Measurements from ENCODE around the gene CHRNE.

The CHRNE gene

GRCh38 chr17:4945944-4946280 lies 43.0 kb upstream of the CHRNE start:
- POLR2A ChIA-PET, result interaction anchor here (6.9 kb wide), 1 partner anchor 20 kb away, joined by 119 read pairs; the partner anchor contains the start of gene SPAG7
- peak overlapping the region; percentile 99 for H3K4me3 ChIP-seq (ENCODE audit: low read depth, low read length)
- no peak for DNase-seq (ENCODE audit: low read depth, low spot score)
- TF ChIP-seq CTCF (IDR thresholded peaks at IDR 0.05; ENCODE audit: insufficient read depth, low read length, missing control alignments), result no peak
- CTCF ChIA-PET, result interaction anchor here (1.0 to 1.8 kb wide), 3 partner anchors 37 to 116 kb away, joined by 3 to 6 read pairs (median 4); partner anchors contain the start of gene CAMTA2

GRCh38 chr17:4945176-4945943 lies 42.5 kb upstream of the CHRNE start:
- DNase-seq (ENCODE audit: low read depth, low spot score), result peak; percentile 47
- ChIA-PET POLR2A (interaction anchor here (6.9 kb wide), 1 partner anchor 21 kb away, joined by 119 read pairs; the partner anchor contains the start of gene SPAG7), CTCF (interaction anchor here (1.0 to 1.8 kb wide), 2 partner anchors 42 to 117 kb away, joined by 3 to 4 read pairs; partner anchors contain the start of gene CAMTA2)
- TF ChIP-seq CTCF (IDR thresholded peaks at IDR 0.05; ENCODE audit: insufficient read depth, low read length, missing control alignments), result no peak
- H3K4me3 ChIP-seq (ENCODE audit: low read depth, low read length), result peak overlapping the region; percentile 99

- TF ChIP-seq CTCF (IDR thresholded peaks at IDR 0.05; ENCODE audit: insufficient read depth, low read length, missing control alignments), result no peak
- ChIA-PET POLR2A (interaction anchor here (6.9 kb wide), 1 partner anchor 22 kb away, joined by 119 read pairs; the partner anchor contains the start of gene SPAG7), CTCF (interaction anchor here (1.8 kb wide), 1 partner anchor 117 kb away, joined by 4 read pairs; no protein-coding TSS in a partner anchor)
- no peak for DNase-seq (ENCODE audit: low read depth, low spot score)
- H3K4me3 ChIP-seq (ENCODE audit: low read depth, low read length), result peak overlapping the region; percentile 23; the same call in 1 of the 2 replicates
Observed at GRCh38 chr17:4944554-4945175, 41.8 kb upstream of the CHRNE start.

DNA sequence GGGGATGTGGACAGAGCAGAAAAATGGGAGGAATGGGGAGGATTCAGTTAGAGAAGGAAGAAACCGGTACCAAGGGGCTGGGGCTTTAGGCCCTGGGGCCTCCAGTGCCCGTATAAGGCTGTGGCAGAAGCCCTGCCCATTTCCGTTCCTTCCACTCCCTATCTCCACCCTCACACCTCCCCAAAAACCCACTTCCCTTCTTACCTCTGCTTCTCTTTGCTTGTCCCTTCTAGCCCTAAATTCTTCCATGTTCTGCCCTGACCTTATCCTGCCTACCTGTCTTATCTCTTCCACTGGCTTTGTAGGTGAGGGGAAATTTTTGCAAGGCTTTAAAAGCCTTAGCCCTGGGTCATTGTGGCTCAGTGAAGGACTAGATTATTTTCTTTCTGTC lies 41.3 kb upstream of the CHRNE start:
- no peak overlapping the region for H3K4me3 ChIP-seq (ENCODE audit: low read depth, low read length)
- CTCF ChIA-PET, result interaction anchor here (1.8 kb wide), 1 partner anchor 118 kb away, joined by 4 read pairs; no protein-coding TSS in a partner anchor

GRCh38 chr17:4942760-4943508 lies 40.0 kb upstream of the CHRNE start:
- CTCF ChIA-PET, result interaction anchor here (1.7 kb wide), 1 partner anchor 44 kb away, joined by 7 read pairs; the partner anchor contains the start of gene CAMTA2
- no peak for TF ChIP-seq CTCF (IDR thresholded peaks at IDR 0.05; ENCODE audit: insufficient read depth, low read length, missing control alignments)
- no peak for DNase-seq (ENCODE audit: low read depth, low spot score)
- POLR2A ChIA-PET, result interaction anchor here (0.6 to 6.9 kb wide), 3 partner anchors 10 to 54 kb away, joined by 3 to 119 read pairs (median 4); partner anchors contain the start of genes INCA1, KIF1C and SPAG7
- H3K4me3 ChIP-seq (ENCODE audit: low read depth, low read length), result no peak overlapping the region; the same call in 1 of the 2 replicates

More for the DNA sequence above, 41.3 kb upstream of the CHRNE start:
- TF ChIP-seq CTCF (IDR thresholded peaks at IDR 0.05; ENCODE audit: insufficient read depth, low read length, missing control alignments), result no peak
- no peak for DNase-seq (ENCODE audit: low read depth, low spot score)
- POLR2A ChIA-PET, result interaction anchor here (1.7 to 6.9 kb wide), 2 partner anchors 22 to 53 kb away, joined by 4 to 119 read pairs; partner anchors contain the start of genes INCA1, KIF1C and SPAG7

All from AG04449 (cell line).